ENCODE measurements around the gene CD96. TPM values are rescaled to one million over a fixed set of nuclear protein-coding genes. Genes with fewer than 3 reads are reported as not detected.

CD96 gene
- total RNA-seq, 1 experiment from 2014 or later = not detected

- no peak for TF ChIP-seq CTCF (conservative IDR thresholded peaks at IDR 0.05)
- peaks cover 13 to 19% of the 10 kb centered on the region in 2 experiments for H3K9me3 Mint-ChIP-seq
- Histone ChIP-seq H2AK5ac (ENCODE audit: insufficient read length, low read length) (no peak overlapping the region), H3K56ac (ENCODE audit: insufficient read length, low read depth, low read length) (no peak overlapping the region), H2BK120ac (ENCODE audit: low read depth, low read length, poor library complexity, severe bottlenecking) (no peak overlapping the region), H3K4me2 (ENCODE audit: insufficient read depth, insufficient read length, low read length) (no peak overlapping the region), H3K14ac (ENCODE audit: insufficient read depth, low read length) (no peak overlapping the region), H4K8ac (replicated peaks; ENCODE audit: insufficient read length, low read depth, low read length) (no peak overlapping the region), H4K91ac (ENCODE audit: insufficient read length, low read depth, low read length) (no peak overlapping the region), H4K5ac (ENCODE audit: insufficient read length, low read depth, low read length) (no peak overlapping the region), H4K20me1 (ENCODE audit: control insufficient read depth, insufficient read depth, insufficient read length) (no peaks in the 10 kb centered on the region), H2BK12ac (ENCODE audit: insufficient read length, low read depth, low read length) (no peak overlapping the region), H3K79me1 (ENCODE audit: insufficient read depth, low read depth, low read length, poor library complexity, severe bottlenecking) (no peaks in the 10 kb centered on the region), H2BK5ac (ENCODE audit: insufficient read length, low read length) (no peak overlapping the region), H3K23me2 (ENCODE audit: insufficient read length, low read depth, low read length, poor library complexity, severe bottlenecking) (no peaks in the 10 kb centered on the region), H2BK20ac (ENCODE audit: low read depth, low read length, poor library complexity, severe bottlenecking) (no peak overlapping the region), H3K4ac (ENCODE audit: low read depth, low read length) (no peak overlapping the region), H3K23ac (ENCODE audit: insufficient read length, low read depth, low read length) (no peak overlapping the region), H3K4me1 (ENCODE audit: insufficient read depth, low read length) (no peaks in the 10 kb centered on the region), H3K18ac (ENCODE audit: insufficient read length, low read depth, low read length) (no peak overlapping the region), H3T11ph (ENCODE audit: low read length) (no peak overlapping the region), H3K27me3 (ENCODE audit: insufficient read depth, low read length) (no peaks in the 10 kb centered on the region), H3K79me2 (ENCODE audit: insufficient read depth, low read length) (no peaks in the 10 kb centered on the region), H3K9ac (ENCODE audit: extremely low read depth, insufficient read length, low read length) (no peak overlapping the region), H2BK15ac (ENCODE audit: low read depth, low read length) (no peak overlapping the region), H3K27ac (ENCODE audit: insufficient read length, low read depth, low read length) (no peak overlapping the region), H3K9me3 (ENCODE audit: control insufficient read depth, low read depth, low read length) (no peaks in the 10 kb centered on the region), H2AFZ (ENCODE audit: low read length) (no peak overlapping the region)
- no peaks in the 10 kb centered on the region for H3K27me3 Mint-ChIP-seq (ENCODE audit: low read depth)
- H3K36me3 Mint-ChIP-seq (ENCODE audit: insufficient read depth in 1 of 3, low read depth in 3 of 3) = peaks cover 0 to 9% (median 4%) of the 10 kb centered on the region in 3 experiments; a peak in 4 of 7 replicates
- no peak for DNase-seq
- H3K27ac Mint-ChIP-seq = no peak overlapping the region
- no peaks in the 10 kb centered on the region for H3K4me1 Mint-ChIP-seq
- no peak overlapping the region for H3K4me3 Mint-ChIP-seq
These were observed 46.5 kb downstream of the CD96 start for GRCh38 chr3:111588527-111588926.
